Measurements from ENCODE around the gene TKT. TPM values are rescaled to one million over a fixed set of nuclear protein-coding genes. Genes with fewer than 3 reads are reported as not detected.

TKT gene
- total RNA-seq, 1 experiment from 2014 or later, result 634 TPM

GRCh38 chr3:53234841-53235232 lies 21.0 kb downstream of the TKT start:
- H2AFZ ChIP-seq (ENCODE audit: low read depth, low read length, poor library complexity, severe bottlenecking), result no peak overlapping the region
- H3K27me3 ChIP-seq (ENCODE audit: insufficient read depth, low read length), result no peaks in the 10 kb centered on the region
- H3K4me3 ChIP-seq (replicated peaks in 1 of 2; ENCODE audit: low read depth in 1 of 2, low read length in 2 of 2), result no peak overlapping the region
- H3K9ac ChIP-seq (ENCODE audit: low read length), result no peak overlapping the region
- H3K4me1 ChIP-seq (ENCODE audit: control insufficient read depth in 1 of 2, insufficient read depth in 2 of 2, low read length in 2 of 2), result peaks cover 40 to 46% of the 10 kb centered on the region in 2 experiments
- intact Hi-C loops (cut with micrococcal nuclease), result no loop called here
- no peak overlapping the region for H3K4me2 ChIP-seq (ENCODE audit: low read length)
- ChIA-PET RAD21 (ENCODE audit: low non-redundant PET in 1 of 2, low total read pairs in 2 of 2, uncharacterized antibody in 2 of 2, unreplicated experiment in 2 of 2) (no interaction called here), CTCF (no interaction called here), POLR2A (no interaction called here)
- BruUV-seq (replicated peaks), result no TSS peak
- no peaks in the 10 kb centered on the region for H3K9me3 ChIP-seq (ENCODE audit: control insufficient read depth in 1 of 2, insufficient read depth in 1 of 2, low read depth in 1 of 2, low read length in 2 of 2)
- peak overlapping the region; percentile 31; the same call in 1 of the 2 replicates for H3K27ac ChIP-seq (ENCODE audit: low read depth, low read length)
- H4K20me1 ChIP-seq (ENCODE audit: insufficient read depth), result no peaks in the 10 kb centered on the region
- no peaks in the 10 kb centered on the region for H3K9me2 ChIP-seq (ENCODE audit: insufficient read depth)
- TF ChIP-seq SIN3A (IDR thresholded peaks at IDR 0.05; ENCODE audit: low read depth), result no peak
- TF ChIP-seq EZH2phosphoT487 (IDR thresholded peaks at IDR 0.05; ENCODE audit: borderline replicate concordance), result no peak
- TF ChIP-seq, protein P1, sequence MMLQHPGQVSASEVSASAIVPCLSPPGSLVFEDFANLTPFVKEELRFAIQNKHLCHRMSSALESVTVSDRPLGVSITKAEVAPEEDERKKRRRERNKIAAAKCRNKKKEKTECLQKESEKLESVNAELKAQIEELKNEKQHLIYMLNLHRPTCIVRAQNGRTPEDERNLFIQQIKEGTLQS (IDR thresholded peaks at IDR 0.05), result no peak
- no peak for TF ChIP-seq JUND (IDR thresholded peaks at IDR 0.05)
- TF ChIP-seq SP1 (IDR thresholded peaks at IDR 0.05; ENCODE audit: low read depth), result no peak
- TF ChIP-seq, protein P2, sequence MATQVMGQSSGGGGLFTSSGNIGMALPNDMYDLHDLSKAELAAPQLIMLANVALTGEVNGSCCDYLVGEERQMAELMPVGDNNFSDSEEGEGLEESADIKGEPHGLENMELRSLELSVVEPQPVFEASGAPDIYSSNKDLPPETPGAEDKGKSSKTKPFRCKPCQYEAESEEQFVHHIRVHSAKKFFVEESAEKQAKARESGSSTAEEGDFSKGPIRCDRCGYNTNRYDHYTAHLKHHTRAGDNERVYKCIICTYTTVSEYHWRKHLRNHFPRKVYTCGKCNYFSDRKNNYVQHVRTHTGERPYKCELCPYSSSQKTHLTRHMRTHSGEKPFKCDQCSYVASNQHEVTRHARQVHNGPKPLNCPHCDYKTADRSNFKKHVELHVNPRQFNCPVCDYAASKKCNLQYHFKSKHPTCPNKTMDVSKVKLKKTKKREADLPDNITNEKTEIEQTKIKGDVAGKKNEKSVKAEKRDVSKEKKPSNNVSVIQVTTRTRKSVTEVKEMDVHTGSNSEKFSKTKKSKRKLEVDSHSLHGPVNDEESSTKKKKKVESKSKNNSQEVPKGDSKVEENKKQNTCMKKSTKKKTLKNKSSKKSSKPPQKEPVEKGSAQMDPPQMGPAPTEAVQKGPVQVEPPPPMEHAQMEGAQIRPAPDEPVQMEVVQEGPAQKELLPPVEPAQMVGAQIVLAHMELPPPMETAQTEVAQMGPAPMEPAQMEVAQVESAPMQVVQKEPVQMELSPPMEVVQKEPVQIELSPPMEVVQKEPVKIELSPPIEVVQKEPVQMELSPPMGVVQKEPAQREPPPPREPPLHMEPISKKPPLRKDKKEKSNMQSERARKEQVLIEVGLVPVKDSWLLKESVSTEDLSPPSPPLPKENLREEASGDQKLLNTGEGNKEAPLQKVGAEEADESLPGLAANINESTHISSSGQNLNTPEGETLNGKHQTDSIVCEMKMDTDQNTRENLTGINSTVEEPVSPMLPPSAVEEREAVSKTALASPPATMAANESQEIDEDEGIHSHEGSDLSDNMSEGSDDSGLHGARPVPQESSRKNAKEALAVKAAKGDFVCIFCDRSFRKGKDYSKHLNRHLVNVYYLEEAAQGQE (IDR thresholded peaks at IDR 0.05; ENCODE audit: low read depth), result no peak
- TF ChIP-seq ZFX (IDR thresholded peaks at IDR 0.05), result no peak
- no peak for TF ChIP-seq EGR1 (IDR thresholded peaks at IDR 0.05; ENCODE audit: low read depth)
- ATAC-seq (no peak), DNase-seq (ENCODE audit: low read depth, low spot score) (no peak)
- H3K36me3 ChIP-seq (ENCODE audit: control insufficient read depth in 1 of 2, insufficient read depth in 2 of 2, low read length in 2 of 2), result peaks cover 33 to 78% of the 10 kb centered on the region in 2 experiments
- peaks cover 73% of the 10 kb centered on the region for H3K79me2 ChIP-seq (ENCODE audit: insufficient read depth, low read length)

Measured in HCT116 (cell line).